NCI-H2107 treated with DMSO at 0.1 percent for 48 hours (cell line): ENCODE measurements around the gene PACRG.
"Not testable (repeated sequence)": the region's sequence is repeated elsewhere in the genome, so short reads cannot be mapped to it uniquely, and the experiment has no call there.

ENCODE experiments used
- DNase-seq: peaks from one replicate; lab custom pipeline; 2025; ENCODE audit not compliant: unreplicated experiment; lab: John Stamatoyannopoulos, UW

PACRG gene

GRCh38 chr6:162922563-162923166, 194.9 kb downstream of the PACRG start:
- DNase-seq: no peak

GRCh38 chr6:162934844-162935243, 207.1 kb downstream of the PACRG start:
- no peak for DNase-seq

- no peak for DNase-seq
Observed at GRCh38 chr6:162940426-162940825, 212.7 kb downstream of the PACRG start.

GRCh38 chr6:162941128-162941527, 213.4 kb downstream of the PACRG start:
- no peak for DNase-seq

DNA sequence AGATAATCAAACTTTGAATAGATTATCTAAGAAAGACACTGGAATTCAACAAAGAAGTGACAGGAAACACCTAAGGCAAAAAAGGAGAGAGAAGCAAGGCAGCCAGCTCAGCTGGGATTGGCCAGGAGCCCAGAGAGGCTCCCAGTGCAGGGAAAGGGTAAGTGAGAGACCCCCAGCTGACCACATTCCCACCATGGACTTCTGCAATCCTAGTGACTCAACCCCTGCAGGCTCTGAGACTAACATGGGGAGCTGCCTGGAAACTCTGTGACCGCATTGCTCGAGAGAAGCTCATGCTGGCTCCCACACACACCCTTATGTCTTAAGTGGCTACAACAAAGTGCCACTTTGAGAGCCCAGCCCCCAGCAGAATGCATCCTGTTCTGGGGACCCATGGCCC, 215.1 kb downstream of the PACRG start:
- no peak for DNase-seq

GRCh38 chr6:162943369-162943768, 215.6 kb downstream of the PACRG start:
- DNase-seq: no peak

DNA sequence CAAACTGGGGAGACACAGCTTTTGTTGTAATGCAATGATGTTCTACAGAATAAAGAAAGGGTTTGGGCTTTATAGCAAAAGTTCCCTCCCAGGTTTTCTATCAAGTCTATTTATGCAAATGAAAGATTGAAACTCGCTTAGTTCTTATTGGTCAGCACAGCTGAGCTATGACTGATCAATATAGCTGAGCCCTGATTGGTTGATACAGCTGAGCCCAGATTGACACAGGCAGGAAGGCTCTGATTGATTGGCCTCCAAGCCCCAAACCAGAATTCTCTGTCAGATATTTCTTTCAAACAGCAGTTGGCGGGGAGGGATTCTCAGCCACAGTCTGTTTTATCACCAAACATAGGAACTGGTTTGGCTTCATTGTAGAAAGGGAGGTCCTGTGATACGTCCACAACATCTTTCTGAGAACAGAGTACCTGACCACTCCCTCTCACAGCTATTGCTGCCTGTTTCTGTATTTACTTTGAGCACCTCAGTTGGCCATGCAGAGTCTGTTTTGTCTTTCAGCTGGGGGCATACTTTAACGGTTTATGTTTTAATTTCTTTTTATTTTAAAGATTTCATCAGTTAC, 223.5 kb downstream of the PACRG start:
- no peak for DNase-seq

DNA sequence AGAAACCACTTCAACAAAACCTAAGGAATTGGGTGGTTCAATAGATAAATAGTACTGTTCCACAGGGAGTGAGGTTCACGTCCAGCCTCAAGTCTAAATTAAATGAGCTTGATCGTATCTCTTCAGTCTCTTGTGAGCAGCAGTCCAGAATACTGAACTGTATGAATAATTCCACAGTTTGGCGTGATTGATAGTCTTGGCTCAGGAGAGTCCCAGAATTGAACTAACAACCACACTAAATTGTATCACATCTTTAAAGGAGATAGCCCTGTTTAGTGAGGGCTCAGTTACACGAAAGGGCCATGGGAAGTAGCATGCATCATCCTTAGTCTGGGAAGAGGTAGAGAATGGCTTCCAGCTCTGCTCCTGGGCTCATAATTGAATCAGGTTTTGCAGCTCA, 224.6 kb downstream of the PACRG start:
- no peak for DNase-seq

DNA sequence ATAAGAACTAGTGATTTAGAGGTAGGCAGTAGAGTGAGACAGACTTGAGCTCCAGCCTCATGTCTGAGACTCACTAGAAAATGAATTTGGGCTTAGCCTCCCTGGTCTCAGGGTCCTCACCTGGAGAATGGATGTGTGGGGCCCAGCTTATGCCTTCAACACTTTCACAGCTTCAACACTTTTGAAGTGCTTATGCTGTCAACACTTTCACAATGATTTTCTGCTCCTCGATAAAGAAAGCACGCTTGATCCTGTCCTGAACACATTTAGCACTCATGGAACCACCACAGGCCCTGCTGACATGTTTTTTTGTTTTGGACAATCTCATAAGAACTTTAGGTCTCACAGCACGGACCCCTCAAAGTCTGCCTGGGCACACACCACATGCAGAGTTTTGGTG, 229.3 kb downstream of the PACRG start:
- no peak for DNase-seq

DNA sequence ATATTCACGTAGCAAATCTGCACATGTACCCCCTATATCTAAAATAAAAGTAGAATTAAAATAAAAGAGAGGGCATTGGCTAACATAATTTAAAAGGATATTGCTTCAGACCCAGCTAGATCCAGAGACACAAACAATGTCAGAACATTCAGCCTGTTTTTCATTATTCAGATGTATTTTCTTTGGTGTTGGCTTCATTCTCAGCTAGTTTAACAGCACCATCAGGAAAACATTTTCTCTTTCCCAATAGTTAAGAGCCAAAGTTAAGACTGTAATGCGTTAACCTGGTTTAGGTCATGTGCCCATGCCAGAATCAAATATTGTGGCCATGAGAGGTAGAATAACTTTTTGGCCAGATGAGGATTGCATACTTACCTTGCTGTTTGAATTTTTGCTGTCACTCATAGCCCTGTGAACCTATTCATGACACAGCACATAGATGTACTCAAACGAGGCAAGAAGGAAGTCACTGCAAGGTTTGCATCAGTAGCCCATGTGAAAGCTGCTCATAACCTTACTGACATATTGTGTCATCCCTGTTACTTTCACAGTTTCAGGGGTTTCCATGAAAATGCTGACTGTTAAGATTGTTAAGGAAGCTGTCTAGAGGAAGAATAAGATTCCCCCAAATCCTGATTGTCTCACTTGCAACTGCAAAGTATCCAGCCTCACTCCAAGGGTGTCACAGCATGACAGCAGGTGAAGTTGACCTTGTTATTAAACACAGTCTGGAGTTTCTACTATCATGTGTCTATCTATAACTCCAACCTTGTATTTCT, 233.1 kb downstream of the PACRG start:
- no peak for DNase-seq

GRCh38 chr6:162962093-162962492, 234.3 kb downstream of the PACRG start:
- DNase-seq: no peak

DNA sequence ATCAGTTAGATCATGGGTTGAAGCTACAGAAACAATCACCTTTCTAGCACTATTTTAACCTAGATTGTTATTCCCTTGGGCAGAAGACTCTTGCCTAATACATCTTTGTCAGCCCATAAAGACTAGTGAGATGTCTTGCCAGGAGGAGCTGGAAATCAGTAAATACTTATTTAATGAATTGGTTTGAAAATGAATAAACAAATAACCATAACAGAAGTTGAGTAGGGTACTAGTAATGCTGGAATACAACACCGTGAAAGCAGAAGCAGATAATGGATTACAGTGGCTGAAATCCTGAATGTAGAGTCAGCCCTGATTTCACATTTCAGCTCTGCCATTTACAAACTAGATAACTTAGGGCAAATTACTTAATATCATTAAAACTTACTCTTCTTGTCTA, 236.1 kb downstream of the PACRG start:
- DNase-seq: no peak

- no peak for DNase-seq
Observed at GRCh38 chr6:162964488-162965140, 236.8 kb downstream of the PACRG start.

- no peak for DNase-seq
Observed at GRCh38 chr6:162965366-162965765, 237.6 kb downstream of the PACRG start.

DNA sequence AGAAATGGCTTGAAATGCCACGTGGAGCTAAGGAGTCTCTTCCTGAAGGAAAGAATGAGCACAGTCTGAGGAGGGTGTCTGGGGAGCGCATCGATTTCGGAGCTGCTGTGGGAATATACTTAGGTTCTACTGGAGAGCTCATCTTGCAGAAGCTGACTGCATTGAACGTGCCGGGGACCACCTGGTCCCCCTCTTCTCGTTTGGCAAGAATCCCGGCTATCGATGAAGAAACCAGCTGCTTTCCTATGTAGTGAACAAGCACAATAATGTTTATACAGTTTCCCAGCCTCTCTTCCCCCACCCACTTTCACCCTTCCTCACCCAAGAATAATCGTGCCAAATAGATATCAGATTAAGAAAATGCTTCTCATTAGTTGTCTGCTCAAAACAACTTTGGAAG, 242.5 kb downstream of the PACRG start:
- DNase-seq: no peak

GRCh38 chr6:162971356-162971755, 243.6 kb downstream of the PACRG start:
- no peak for DNase-seq

DNA sequence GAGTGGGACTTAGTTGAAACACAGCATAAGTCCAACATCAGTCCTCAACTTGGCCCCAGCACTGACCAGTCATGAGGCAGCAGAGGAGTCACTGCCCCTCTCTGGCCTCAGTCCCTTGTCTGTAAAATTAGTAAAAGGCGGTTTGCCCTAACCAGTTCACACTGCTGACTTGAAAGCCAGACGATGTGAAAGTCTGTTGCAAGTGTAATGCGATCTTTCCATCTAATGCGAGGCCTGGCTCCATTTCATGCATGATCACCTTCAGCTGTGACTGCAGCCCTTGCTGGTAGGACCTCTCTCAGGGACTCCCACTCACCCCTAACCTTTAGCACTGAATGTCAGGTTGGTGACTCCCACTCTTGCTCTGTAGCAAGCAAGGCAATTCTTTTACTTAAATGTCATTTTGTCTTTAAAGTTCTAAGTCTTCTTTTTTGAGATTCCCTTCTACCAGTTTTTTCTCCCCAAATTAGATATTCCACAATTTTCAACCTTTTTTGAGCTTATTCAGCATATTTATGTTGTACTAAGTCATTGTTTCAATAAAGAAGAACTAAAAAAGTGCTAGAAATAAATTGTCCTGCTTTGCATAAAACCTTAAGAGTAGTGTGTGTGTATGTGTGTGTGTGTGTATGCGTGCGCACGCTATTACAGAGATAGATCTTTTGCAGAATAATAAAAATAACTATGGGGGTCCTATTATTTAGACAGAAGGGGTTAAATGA, 245.5 kb downstream of the PACRG start:
- no peak for DNase-seq

DNA sequence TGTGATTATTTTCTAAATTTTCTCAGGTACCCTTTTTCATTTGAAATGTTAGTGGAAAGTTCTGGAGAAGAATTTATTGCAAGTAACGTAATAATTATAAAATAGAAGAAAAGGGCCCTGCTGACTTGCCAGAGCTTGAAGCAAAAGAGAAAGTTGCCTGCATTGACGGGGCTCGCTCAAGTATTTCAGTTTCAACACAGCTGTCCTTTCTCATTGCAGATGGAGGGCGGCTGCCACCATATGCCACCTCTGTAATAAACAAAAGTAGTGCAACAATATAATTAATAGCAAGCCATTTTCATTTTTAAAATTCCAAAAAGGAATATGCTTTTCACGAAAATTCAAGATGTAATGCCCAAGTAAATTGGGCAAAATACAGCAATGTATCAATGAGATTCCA, 246.2 kb downstream of the PACRG start:
- DNase-seq: no peak

- no peak for DNase-seq
Observed at GRCh38 chr6:162974685-162975084, 246.9 kb downstream of the PACRG start.

DNA sequence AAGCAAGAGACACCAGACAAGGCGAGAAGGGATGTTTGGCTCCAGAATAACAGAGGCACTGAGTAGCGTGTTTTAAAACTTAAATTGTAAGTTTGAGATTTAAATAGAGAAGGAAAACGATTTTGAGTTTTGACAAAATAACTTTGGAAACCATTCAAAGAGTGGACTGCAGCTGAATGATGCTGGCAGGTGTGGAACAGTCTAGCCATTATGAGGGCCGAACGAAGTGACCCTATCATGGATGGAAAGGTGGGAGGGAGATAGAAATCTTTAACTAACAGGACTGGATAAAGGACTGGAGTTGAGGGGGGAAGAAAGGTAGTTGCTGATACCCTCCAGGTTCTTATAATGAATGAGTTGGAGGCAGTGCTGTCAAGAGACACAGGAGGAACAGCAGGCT, 248.4 kb downstream of the PACRG start:
- no peak for DNase-seq

DNA sequence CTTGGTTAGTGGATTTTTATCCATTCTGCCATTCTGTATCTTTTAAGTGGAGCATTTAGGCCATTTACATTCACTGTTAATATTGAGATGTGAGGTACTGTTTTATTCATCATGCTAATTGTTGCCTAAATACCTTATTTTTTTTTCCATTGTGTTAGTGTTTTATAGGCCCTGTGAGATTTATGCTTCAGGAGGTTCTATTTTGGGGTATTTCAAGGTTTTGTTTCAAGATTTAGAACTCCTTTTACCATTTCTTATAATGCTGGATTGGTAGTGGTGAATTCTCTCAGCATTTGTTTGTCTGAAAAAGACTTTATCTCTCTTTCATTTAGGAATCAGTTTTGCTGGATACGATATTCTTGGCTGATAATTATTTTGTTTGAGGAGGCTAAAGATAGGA, 255.5 kb downstream of the PACRG start:
- DNase-seq: not testable (repeated sequence)
